OCI-LY7 (cell line): Measurements from ENCODE around the gene DIP2A. TPM values are rescaled to one million over a fixed set of nuclear protein-coding genes. Genes with fewer than 3 reads are reported as not detected.
"Not testable (repeated sequence)": the region's sequence is repeated elsewhere in the genome, so short reads cannot be mapped to it uniquely, and the experiment has no call there.

Experiments
- BruUV-seq: library from RNA; stranded (reverse); fragments of 400-500 nt; replicated peaks from 2 replicates; lab custom pipeline; 2021; lab: Mats Ljungman, UMichigan
- CTCF ChIA-PET: fragments of 300-600 bp; sonication (Branson Sonifier 250); formaldehyde crosslinking; loops from one replicate; lab custom pipeline; 2022; ENCODE audit warnings: antibody characterized with exemption; ENCODE audit not compliant: unreplicated experiment; lab: Charles Lee
- POLR2A ChIA-PET: fragments of 300-600 bp; sonication (Branson Sonifier 250); formaldehyde crosslinking; loops from one replicate; lab custom pipeline; 2022; ENCODE audit warnings: antibody characterized with exemption; lab: Charles Lee
- DNase-seq: peaks from one replicate; pipeline ENCODE4 v3.0.0-alpha.2; 2015; ENCODE audit warnings: low spot score
- H2AFZ ChIP-seq: fragments of 200-600 bp; sonication (generic), shearing (Covaris generic); 2 replicates; pipeline ENCODE4 v1.6.1; 2014; ENCODE audit warnings: mild to moderate bottlenecking, antibody characterized with exemption, low read length, moderate library complexity
- H3K27ac ChIP-seq: fragments of 200-600 bp; sonication (generic); 2 replicates; pipeline ENCODE4 v1.5.1; 2014; ENCODE audit warnings: mixed run types, low read depth, mild to moderate bottlenecking, moderate library complexity, low read length, inconsistent platforms; ENCODE audit not compliant: poor library complexity, severe bottlenecking
- H3K36me3 ChIP-seq: fragments of 200-600 bp; sonication (generic); 2 replicates; pipeline ENCODE4 v1.6.1; 2014; ENCODE audit warnings: mild to moderate bottlenecking, antibody characterized with exemption, low read length, moderate library complexity, mixed read lengths; ENCODE audit not compliant: insufficient read depth
- H3K4me1 ChIP-seq: fragments of 200-600 bp; sonication (generic); 2 replicates; pipeline ENCODE4 v1.5.1; 2014; ENCODE audit warnings: mild to moderate bottlenecking, low read length; ENCODE audit not compliant: insufficient read depth, poor library complexity, severe bottlenecking
- H3K4me2 ChIP-seq: fragments of 200-600 bp; sonication (generic); 2 replicates; pipeline ENCODE4 v1.6.1; 2014; ENCODE audit warnings: mild to moderate bottlenecking, low read length
- H3K4me3 ChIP-seq: fragments of 200-600 bp; sonication (generic); 2 replicates; pipeline ENCODE4 v1.5.1; 2014; ENCODE audit warnings: mild to moderate bottlenecking, low read depth, low read length; ENCODE audit not compliant: poor library complexity, severe bottlenecking
- H3K79me2 ChIP-seq: fragments of 200-600 bp; sonication (generic); 2 replicates; pipeline ENCODE4 v1.6.1; 2016; ENCODE audit warnings: low read depth, mild to moderate bottlenecking, low read length, moderate library complexity, mixed read lengths; ENCODE audit not compliant: insufficient read depth
- H3K9me2 ChIP-seq: fragments of 200-600 bp; sonication (generic); 2 replicates; pipeline ENCODE4 v1.6.1; 2016; ENCODE audit warnings: mild to moderate bottlenecking, low read length, mixed read lengths; ENCODE audit not compliant: insufficient read depth
- H3K9me3 ChIP-seq: fragments of 200-600 bp; sonication (generic); 2 replicates; pipeline ENCODE4 v1.6.1; 2014; ENCODE audit warnings: mild to moderate bottlenecking, mixed run types, low read length, mixed read lengths
- H4K20me1 ChIP-seq: fragments of 200-600 bp; sonication (generic); 2 replicates; pipeline ENCODE4 v1.6.1; 2014; ENCODE audit warnings: mild to moderate bottlenecking, antibody characterized with exemption, low read length, moderate library complexity, mixed read lengths; ENCODE audit not compliant: insufficient read depth
- EZH2phosphoT487 ChIP-seq: fragments of 200-600 bp; sonication (generic); IDR thresholded peaks from 2 replicates; pipeline ENCODE4 v1.6.1; 2018; ENCODE audit warnings: low read depth, borderline replicate concordance, mild to moderate bottlenecking, mixed run types, antibody characterized with exemption, low read length, moderate library complexity, mixed read lengths
- intact Hi-C: fragments of 100-400 bp; cut with micrococcal nuclease; formaldehyde crosslinking; loops from one replicate; pipeline ENCODE4 v1.10.0; 2022; ENCODE audit not compliant: unreplicated experiment
- total RNA-seq, 2 experiments: library from RNA; depleted of rRNA in 1 of 2; stranded (reverse); fragments of >200 nt in 1 of 2; shearing (Covaris generic) in 1 of 2; gene quantifications; 2 replicates each; pipeline ENCODE4 v1.2.3, GENCODE V29; 2014 to 2022
- TF ChIP-seq, protein P1 (sequence below): fragments of 200-600 bp; sonication (generic); conservative IDR thresholded peaks from 2 replicates; pipeline ENCODE4 v1.5.1; 2014; ENCODE audit warnings: mild to moderate bottlenecking, antibody characterized with exemption, low read length, moderate library complexity, mixed read lengths

DIP2A gene
- total RNA-seq, 2 experiments from 2014 or later, result 27.9 to 44.7 TPM

DNA sequence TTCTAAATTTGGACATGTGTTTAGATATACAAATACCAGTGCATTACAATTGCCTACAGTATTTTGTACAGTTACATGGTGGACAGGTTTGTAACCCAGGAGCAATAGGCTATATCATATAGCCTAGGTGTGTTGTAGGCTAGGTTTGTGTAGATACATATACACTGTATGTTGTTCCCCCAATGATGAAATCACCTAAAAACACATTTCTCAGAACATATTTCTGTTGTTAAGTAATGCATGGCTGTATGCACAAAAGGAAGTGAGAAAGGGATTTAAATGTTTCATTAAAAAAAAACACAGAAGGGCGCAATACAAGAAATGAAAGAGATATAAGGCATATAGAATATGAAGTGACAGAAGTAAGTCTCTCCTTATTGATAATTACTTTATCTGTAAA, 114.2 kb downstream of the DIP2A start:
- Histone ChIP-seq H3K79me2 (no peaks in the 10 kb centered on the region), H3K9me2 (no peaks in the 10 kb centered on the region), H3K36me3 (peaks cover 48% of the 10 kb centered on the region), H4K20me1 (no peaks in the 10 kb centered on the region), H3K4me3 (no peak overlapping the region), H3K27ac (no peak overlapping the region), H3K4me2 (no peak overlapping the region), H3K9me3 (no peaks in the 10 kb centered on the region), H2AFZ (no peak overlapping the region), H3K4me1 (peaks cover 10% of the 10 kb centered on the region)
- CTCF ChIA-PET, result no interaction called here
- TF ChIP-seq EZH2phosphoT487, result no peak
- TF ChIP-seq, protein P1, sequence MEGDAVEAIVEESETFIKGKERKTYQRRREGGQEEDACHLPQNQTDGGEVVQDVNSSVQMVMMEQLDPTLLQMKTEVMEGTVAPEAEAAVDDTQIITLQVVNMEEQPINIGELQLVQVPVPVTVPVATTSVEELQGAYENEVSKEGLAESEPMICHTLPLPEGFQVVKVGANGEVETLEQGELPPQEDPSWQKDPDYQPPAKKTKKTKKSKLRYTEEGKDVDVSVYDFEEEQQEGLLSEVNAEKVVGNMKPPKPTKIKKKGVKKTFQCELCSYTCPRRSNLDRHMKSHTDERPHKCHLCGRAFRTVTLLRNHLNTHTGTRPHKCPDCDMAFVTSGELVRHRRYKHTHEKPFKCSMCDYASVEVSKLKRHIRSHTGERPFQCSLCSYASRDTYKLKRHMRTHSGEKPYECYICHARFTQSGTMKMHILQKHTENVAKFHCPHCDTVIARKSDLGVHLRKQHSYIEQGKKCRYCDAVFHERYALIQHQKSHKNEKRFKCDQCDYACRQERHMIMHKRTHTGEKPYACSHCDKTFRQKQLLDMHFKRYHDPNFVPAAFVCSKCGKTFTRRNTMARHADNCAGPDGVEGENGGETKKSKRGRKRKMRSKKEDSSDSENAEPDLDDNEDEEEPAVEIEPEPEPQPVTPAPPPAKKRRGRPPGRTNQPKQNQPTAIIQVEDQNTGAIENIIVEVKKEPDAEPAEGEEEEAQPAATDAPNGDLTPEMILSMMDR, result no peak
- no TSS peak for BruUV-seq
- intact Hi-C loops, result no loop called here
- POLR2A ChIA-PET, result interaction anchor here (1.0 kb wide), 1 partner anchor 29 kb away, joined by 3 read pairs; no protein-coding TSS in a partner anchor
- DNase-seq, result peak; percentile 16

DNA sequence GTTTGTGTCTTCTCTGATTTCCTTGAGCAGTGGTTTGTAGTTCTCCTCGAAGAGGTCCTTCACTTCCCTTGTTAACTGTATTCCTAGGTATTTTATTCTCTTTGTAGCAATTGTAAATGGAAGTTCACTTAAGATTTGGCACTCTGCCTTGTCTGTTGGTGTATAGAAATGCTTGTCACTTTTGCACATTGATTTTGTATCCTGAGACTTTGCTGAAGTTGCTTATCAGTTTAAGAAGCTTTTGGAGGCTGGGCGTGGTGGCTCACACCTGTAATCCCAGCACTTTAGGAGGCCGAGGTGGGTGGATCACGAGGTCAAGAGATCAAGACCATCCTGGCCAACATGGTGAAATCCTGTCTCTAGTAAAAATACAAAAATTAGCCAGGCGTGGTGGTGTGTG, 119.1 kb downstream of the DIP2A start:
- H3K4me2 ChIP-seq, H3K4me3 ChIP-seq, H3K27ac ChIP-seq, POLR2A ChIA-PET, H3K36me3 ChIP-seq, BruUV-seq, H2AFZ ChIP-seq, intact Hi-C loops, H4K20me1 ChIP-seq, H3K79me2 ChIP-seq, H3K4me1 ChIP-seq, H3K9me2 ChIP-seq, CTCF ChIA-PET, DNase-seq: not testable (repeated sequence)
- H3K9me3 ChIP-seq, result 0 out of 2 replicates have a peak, but pooled peaks cover 11% of the 10 kb centered on the region

DNA sequence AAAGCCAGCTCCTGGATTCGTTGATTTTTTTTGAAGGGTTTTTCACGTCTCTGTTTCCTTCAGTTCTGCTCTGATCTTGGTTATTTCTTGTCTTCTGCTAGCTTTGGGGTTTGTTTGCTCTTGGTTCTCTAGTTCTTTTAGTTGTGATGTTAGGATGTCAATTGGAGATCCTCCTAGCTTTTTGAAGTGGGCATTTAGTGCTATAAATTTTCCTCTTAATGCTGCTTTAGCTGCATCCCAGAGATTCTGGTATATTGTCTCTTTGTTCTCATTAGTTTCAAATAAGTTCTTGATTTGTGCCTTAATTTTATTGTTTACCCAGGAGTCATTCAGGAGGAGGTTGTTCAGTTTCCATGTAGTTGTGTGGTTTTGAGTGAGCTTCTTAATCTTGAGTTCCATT, 120.7 kb downstream of the DIP2A start:
- H3K36me3 ChIP-seq, H4K20me1 ChIP-seq, CTCF ChIA-PET, H3K4me2 ChIP-seq, H3K4me1 ChIP-seq, DNase-seq, intact Hi-C loops, H3K79me2 ChIP-seq, BruUV-seq, H2AFZ ChIP-seq, H3K27ac ChIP-seq, H3K9me2 ChIP-seq, POLR2A ChIA-PET, H3K4me3 ChIP-seq: not testable (repeated sequence)
- 0 out of 2 replicates have a peak, but pooled peaks cover 11% of the 10 kb centered on the region for H3K9me3 ChIP-seq

DNA sequence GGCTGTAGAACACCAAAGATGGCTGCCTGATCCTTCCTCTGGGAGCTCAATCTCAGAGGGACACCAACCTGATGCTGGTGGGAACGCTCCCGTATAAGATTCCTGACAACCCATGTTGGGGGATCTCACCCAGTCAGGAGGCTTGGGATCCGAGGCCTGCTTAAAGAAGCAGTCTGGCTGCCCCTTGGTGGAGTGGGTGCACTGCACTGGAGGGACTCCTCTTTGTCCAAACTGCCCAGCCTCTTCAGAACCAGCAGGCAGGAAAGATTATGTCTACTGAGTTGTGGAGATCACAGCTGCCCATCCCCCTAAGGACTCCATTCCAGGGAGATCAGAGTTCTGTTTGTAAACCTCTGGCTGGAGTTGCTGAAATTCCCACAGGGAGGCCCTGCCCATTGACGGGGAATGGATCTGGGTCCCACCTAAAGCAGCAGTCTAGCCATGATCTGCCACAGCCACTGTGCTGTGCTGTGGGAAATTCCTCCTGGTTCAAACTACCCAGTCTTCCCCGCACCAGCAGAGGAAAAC, 123.2 kb downstream of the DIP2A start:
- no peak overlapping the region for H2AFZ ChIP-seq

More for the DNA sequence above, 123.2 kb downstream of the DIP2A start:
- intact Hi-C loops, result no loop called here
- H3K9me3 ChIP-seq, result 0 out of 2 replicates have a peak, but pooled peaks cover 11% of the 10 kb centered on the region
- no peaks in the 10 kb centered on the region for H3K79me2 ChIP-seq
- no peak overlapping the region for H3K4me3 ChIP-seq
- POLR2A ChIA-PET, result no interaction called here
- CTCF ChIA-PET, result no interaction called here
- no peak for DNase-seq
- no TSS peak for BruUV-seq
- TF ChIP-seq EZH2phosphoT487, result no peak
- TF ChIP-seq, protein P1, result no peak
- peaks cover 17% of the 10 kb centered on the region for H3K4me1 ChIP-seq
- H4K20me1 ChIP-seq, result no peaks in the 10 kb centered on the region
- no peak overlapping the region for H3K27ac ChIP-seq
- H3K4me2 ChIP-seq, result no peak overlapping the region
- H3K9me2 ChIP-seq, result no peaks in the 10 kb centered on the region
- H3K36me3 ChIP-seq, result no peaks in the 10 kb centered on the region
